Vagina (tissue), 2 donors: ENCODE data around the gene ZNF689. TPM values are rescaled to one million over a fixed set of nuclear protein-coding genes. Genes with fewer than 3 reads are reported as not detected.
A peak's percentile ranks its signal among the peaks of the same experiment; 100 is the strongest.

ENCODE experiments used
- DNase-seq, 2 donors: peaks; one replicate each; pipeline ENCODE4 v3.0.0-alpha.2; 2017; ENCODE audit errors: extremely low spot score in 2 of 2
- H3K27ac ChIP-seq: fragments of 200-600 bp; sonication (generic); one replicate; pipeline ENCODE4 v1.5.1; 2019
- H3K27me3 ChIP-seq: fragments of 200-600 bp; sonication (generic); one replicate; pipeline ENCODE4 v1.5.1; 2019
- H3K36me3 ChIP-seq, 2 donors: fragments of 200-600 bp; sonication (generic); one replicate each; pipeline ENCODE4 v1.5.1; 2017 to 2019
- H3K4me1 ChIP-seq: fragments of 200-600 bp; sonication (generic); one replicate; pipeline ENCODE4 v1.5.1; 2019
- H3K4me3 ChIP-seq, 2 donors: fragments of 200-600 bp; sonication (generic); 1 replicate in 1 of 2; 2 replicates in 1 of 2; pipeline ENCODE4 v1.5.1; 2016 to 2019
- H3K9me3 ChIP-seq: fragments of 200-600 bp; sonication (generic); one replicate; pipeline ENCODE4 v1.5.1; 2019
- POLR2A ChIP-seq, 2 donors: fragments of 450-650 bp; IDR thresholded peaks; one replicate each; pipeline ENCODE4 v1.6.1; 2017; ENCODE audit warnings: antibody characterized with exemption in 2 of 2, mild to moderate bottlenecking in 2 of 2, moderate library complexity in 2 of 2
- POLR2AphosphoS5 ChIP-seq, 2 donors: sonication (generic); formaldehyde crosslinking; IDR thresholded peaks; one replicate each; pipeline ENCODE4 v1.9.0; 2017; ENCODE audit warnings: antibody characterized with exemption in 2 of 2, mild to moderate bottlenecking in 2 of 2, low read depth in 1 of 2; ENCODE audit not compliant: insufficient read depth in 1 of 2
- intact Hi-C: fragments of 100-400 bp; cut with DNase I; formaldehyde crosslinking; loops from one replicate; pipeline ENCODE4 v1.15.1; 2023
- total RNA-seq: library from RNA; depleted of rRNA; stranded (reverse); fragments of >200 nt; gene quantifications from one replicate; pipeline ENCODE4 v1.2.3, GENCODE V29; 2016
- TF ChIP-seq, protein P1 (sequence below), 3 experiments: fragments of 450-650 bp in 2 of 3; fragments of 200-600 bp in 1 of 3; sonication (generic) in 1 of 3; IDR thresholded peaks; one replicate each; pipeline ENCODE4 v1.5.1; 2017 to 2019; ENCODE audit warnings: antibody characterized with exemption in 3 of 3, mild to moderate bottlenecking in 2 of 3, moderate library complexity in 2 of 3

Gene ZNF689
- total RNA-seq, 1 donor from 2014 or later: 7.6 TPM

DNA sequence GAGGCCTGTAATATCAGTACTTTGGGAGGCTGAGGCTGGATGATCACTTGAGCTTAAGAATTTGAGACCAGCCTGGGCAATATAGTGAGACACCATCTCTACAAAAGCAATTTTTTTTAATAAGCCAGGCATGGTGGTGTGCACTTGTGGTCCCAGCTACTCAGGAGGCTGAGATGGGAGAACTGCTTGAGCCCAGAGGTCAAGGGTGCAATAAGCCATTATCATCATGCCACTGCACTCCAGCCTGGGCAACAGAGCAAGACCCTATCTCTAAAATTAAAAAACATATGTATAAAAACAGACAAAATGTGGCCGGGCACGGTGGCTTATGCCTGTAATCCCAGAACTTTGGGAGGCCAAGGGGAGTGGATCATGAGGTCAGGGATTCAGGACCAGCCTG is 21.5 kb downstream of the ZNF689 start:
- TF ChIP-seq, protein P1, sequence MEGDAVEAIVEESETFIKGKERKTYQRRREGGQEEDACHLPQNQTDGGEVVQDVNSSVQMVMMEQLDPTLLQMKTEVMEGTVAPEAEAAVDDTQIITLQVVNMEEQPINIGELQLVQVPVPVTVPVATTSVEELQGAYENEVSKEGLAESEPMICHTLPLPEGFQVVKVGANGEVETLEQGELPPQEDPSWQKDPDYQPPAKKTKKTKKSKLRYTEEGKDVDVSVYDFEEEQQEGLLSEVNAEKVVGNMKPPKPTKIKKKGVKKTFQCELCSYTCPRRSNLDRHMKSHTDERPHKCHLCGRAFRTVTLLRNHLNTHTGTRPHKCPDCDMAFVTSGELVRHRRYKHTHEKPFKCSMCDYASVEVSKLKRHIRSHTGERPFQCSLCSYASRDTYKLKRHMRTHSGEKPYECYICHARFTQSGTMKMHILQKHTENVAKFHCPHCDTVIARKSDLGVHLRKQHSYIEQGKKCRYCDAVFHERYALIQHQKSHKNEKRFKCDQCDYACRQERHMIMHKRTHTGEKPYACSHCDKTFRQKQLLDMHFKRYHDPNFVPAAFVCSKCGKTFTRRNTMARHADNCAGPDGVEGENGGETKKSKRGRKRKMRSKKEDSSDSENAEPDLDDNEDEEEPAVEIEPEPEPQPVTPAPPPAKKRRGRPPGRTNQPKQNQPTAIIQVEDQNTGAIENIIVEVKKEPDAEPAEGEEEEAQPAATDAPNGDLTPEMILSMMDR (IDR thresholded peaks at IDR 0.05): no peak
- TF ChIP-seq POLR2A (IDR thresholded peaks at IDR 0.05) (no peak), POLR2AphosphoS5 (IDR thresholded peaks at IDR 0.05; ENCODE audit: insufficient read depth in 1 of 2, low read depth in 1 of 2) (no peak)
- no peak overlapping the region for H3K27ac ChIP-seq
- intact Hi-C loops: loop anchor here (10.0 kb wide), 1 partner anchor 54 kb away; the partner anchor contains the start of gene ZNF747
- H3K27me3 ChIP-seq: no peaks in the 10 kb centered on the region
- no peaks in the 10 kb centered on the region for H3K36me3 ChIP-seq
- H3K9me3 ChIP-seq: no peaks in the 10 kb centered on the region
- no peak overlapping the region for H3K4me3 ChIP-seq
- peaks cover 28% of the 10 kb centered on the region for H3K4me1 ChIP-seq
- no peak for DNase-seq

DNA sequence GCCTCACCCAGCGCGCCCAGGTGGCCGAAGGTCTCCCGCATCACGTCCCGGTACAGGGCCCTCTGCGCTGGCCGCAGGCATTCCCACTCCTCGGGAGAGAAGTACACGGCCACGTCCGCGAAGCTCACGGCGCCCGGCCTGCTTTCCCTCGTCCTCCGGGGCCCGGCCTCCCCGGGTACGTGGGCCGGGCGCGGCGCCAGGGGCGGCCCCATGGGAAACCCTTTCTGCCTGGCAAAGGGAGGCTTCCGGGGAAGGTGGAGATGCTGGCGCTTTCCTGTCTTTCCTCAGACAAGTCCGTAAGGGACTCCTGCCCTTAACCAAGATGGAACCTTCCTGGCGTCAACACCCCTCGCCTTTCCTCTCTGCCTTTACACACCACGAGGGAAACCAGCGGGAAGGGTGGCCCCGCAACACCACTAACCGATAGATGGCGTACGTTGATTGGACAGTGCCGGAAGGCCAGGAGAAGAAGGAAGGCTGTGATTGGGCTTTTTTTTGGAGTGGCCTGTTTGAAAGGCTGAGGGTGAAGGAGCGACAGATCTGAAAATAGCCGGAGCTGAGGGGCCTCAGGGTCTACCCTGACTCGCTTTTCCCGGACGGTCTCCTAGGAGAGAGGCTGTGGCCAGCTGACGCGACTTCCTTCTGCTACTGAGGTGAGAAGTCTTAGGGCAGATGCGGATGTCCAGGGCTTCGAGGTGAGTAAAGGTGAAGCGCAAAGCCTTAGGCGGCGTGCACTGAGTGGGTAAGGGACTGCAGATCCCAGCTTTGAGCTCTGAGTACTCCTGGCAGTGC is 24.6 kb downstream of the ZNF689 start, which contains the start of gene ZNF785:
Gene ZNF785 (minus strand): TSS at position 298 of the 792 bp plus-strand sequence. CDS start 86 bp downstream, at position 212.
- Histone ChIP-seq H3K36me3 (peaks cover 0 to 14% of the 10 kb centered on the region in 2 donors), H3K27ac (peak within 1 kb of the TSS; percentile 92), H3K4me3 (peak within 1 kb of the TSS; percentile 87 to 90), H3K9me3 (no peaks in the 10 kb centered on the region), H3K4me1 (peaks cover 45% of the 10 kb centered on the region), H3K27me3 (no peaks in the 10 kb centered on the region)
- DNase-seq: peak in 1 of 2 donors; percentile 99
- TF ChIP-seq, protein P1 (IDR thresholded peaks at IDR 0.05): no peak
- TF ChIP-seq POLR2AphosphoS5 (IDR thresholded peaks at IDR 0.05; ENCODE audit: insufficient read depth in 1 of 2, low read depth in 1 of 2) (peak; percentile 88 to 99), POLR2A (IDR thresholded peaks at IDR 0.05) (peak in 1 of 2 donors; percentile 23)
- intact Hi-C loops: loop anchor here (1.0 to 10.0 kb wide), 2 partner anchors 27 to 51 kb away; partner anchors contain the start of genes ZNF747 and ZNF764

DNA sequence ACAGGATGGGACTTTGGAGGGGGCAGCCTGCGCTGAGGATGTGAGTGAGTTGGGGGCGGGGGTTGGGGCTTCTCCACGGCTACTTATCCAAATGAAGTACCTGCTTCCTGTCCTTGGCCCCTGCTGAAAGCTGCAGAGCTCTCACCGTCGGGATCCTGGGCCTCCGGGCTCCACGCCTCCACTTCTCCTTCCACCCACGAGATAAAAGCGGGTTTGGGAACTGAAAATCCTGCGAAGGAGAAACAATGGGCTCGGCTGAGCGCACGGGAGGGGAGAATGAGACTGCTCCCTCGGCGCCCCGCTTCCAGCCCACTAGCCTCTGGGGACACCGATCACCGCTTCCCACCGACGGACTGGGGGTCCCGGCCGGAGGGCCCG is 25.2 kb downstream of the ZNF689 start:
- intact Hi-C loops: loop anchor here (1.0 to 10.0 kb wide), 2 partner anchors 27 to 50 kb away; partner anchors contain the start of genes ZNF747 and ZNF764
- H3K4me1 ChIP-seq: peaks cover 45% of the 10 kb centered on the region
- no peaks in the 10 kb centered on the region for H3K9me3 ChIP-seq
- peak overlapping the region; percentile 92 for H3K27ac ChIP-seq
- no peak for DNase-seq
- no peaks in the 10 kb centered on the region for H3K27me3 ChIP-seq
- TF ChIP-seq, protein P1 (IDR thresholded peaks at IDR 0.05): no peak
- TF ChIP-seq POLR2A (IDR thresholded peaks at IDR 0.05): no peak
- no peak for TF ChIP-seq POLR2AphosphoS5 (IDR thresholded peaks at IDR 0.05; ENCODE audit: insufficient read depth in 1 of 2, low read depth in 1 of 2)
- peak overlapping the region; percentile 87 to 90 for H3K4me3 ChIP-seq
- H3K36me3 ChIP-seq: peaks cover 0 to 14% of the 10 kb centered on the region in 2 donors

DNA sequence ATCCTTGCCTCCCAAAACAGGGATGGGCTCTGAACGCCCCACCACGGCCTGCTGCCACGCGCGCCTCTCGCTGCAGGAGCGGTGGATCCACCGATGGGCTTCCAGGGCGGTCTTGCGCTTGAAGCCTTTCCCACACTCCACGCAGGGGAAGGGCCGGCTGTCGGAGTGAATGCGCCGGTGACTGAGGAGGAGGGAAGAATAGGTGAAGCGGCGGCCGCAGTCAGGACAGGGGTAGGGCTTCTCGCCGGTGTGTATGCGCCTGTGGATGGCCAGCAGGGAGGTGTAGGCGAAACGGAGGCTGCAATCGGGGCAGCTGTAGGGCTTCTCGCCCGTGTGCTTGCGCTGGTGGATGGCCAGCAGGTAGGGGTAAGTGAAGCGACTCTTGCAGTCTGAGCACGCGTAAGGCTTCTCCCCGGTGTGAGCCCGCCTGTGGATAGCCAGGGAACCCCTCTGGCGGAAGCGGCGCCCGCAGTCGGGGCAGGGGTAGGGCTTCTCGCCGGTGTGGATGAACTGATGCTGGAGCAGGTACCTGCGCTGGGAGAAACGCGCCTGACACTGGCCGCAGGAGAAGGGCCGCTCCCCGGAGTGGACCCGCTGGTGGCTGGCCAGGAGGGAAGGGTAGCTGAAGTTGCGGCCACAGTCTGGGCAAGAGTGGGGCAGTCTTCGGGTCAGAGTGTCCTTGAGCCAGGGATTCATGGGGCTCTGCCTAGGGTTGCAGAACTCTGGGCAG is 27.4 kb downstream of the ZNF689 start:
- H3K36me3 ChIP-seq: peaks cover 0 to 14% of the 10 kb centered on the region in 2 donors
- H3K4me3 ChIP-seq: no peak overlapping the region
- intact Hi-C loops: loop anchor here (10.0 kb wide), 1 partner anchor 48 kb away; the partner anchor contains the start of gene ZNF747

More for the DNA sequence above, 27.4 kb downstream of the ZNF689 start:
- no peaks in the 10 kb centered on the region for H3K9me3 ChIP-seq
- H3K4me1 ChIP-seq: peaks cover 45% of the 10 kb centered on the region
- H3K27ac ChIP-seq: no peak overlapping the region
- H3K27me3 ChIP-seq: no peaks in the 10 kb centered on the region
- no peak for DNase-seq
- TF ChIP-seq, protein P1 (IDR thresholded peaks at IDR 0.05): no peak
- TF ChIP-seq POLR2AphosphoS5 (IDR thresholded peaks at IDR 0.05; ENCODE audit: insufficient read depth in 1 of 2, low read depth in 1 of 2): no peak
- TF ChIP-seq POLR2A (IDR thresholded peaks at IDR 0.05): no peak
